HUES48 (cell line): ENCODE measurements around the gene PPP1R13L.
"Not testable (repeated sequence)": the region's sequence is repeated elsewhere in the genome, so short reads cannot be mapped to it uniquely, and the experiment has no call there.

Source experiments
- H3K27ac ChIP-seq: one replicate; pipeline ENCODE4 v1.7.0; 2013; ENCODE audit warnings: low read depth, low read length, inconsistent platforms
- H3K27me3 ChIP-seq: 2 replicates; pipeline ENCODE4 v1.6.1; 2013; ENCODE audit warnings: mild to moderate bottlenecking, low read length; ENCODE audit not compliant: control insufficient read depth, insufficient read depth
- H3K36me3 ChIP-seq: 2 replicates; pipeline ENCODE4 v1.6.1; 2013; ENCODE audit warnings: low read length; ENCODE audit not compliant: control insufficient read depth, insufficient read depth
- H3K4me1 ChIP-seq: 2 replicates; pipeline ENCODE4 v1.6.1; 2013; ENCODE audit warnings: mild to moderate bottlenecking, low read length; ENCODE audit not compliant: control insufficient read depth, insufficient read depth
- H3K4me3 ChIP-seq: 2 replicates; pipeline ENCODE4 v1.5.1; 2013; ENCODE audit warnings: mild to moderate bottlenecking, low read depth, low read length
- H3K9ac ChIP-seq: 2 replicates; pipeline ENCODE4 v1.6.1; 2013; ENCODE audit warnings: mild to moderate bottlenecking, low read depth, low read length, moderate library complexity
- H3K9me3 ChIP-seq: 2 replicates; pipeline ENCODE4 v1.6.1; 2013; ENCODE audit warnings: low read length; ENCODE audit not compliant: control insufficient read depth, insufficient read depth

Gene PPP1R13L

DNA sequence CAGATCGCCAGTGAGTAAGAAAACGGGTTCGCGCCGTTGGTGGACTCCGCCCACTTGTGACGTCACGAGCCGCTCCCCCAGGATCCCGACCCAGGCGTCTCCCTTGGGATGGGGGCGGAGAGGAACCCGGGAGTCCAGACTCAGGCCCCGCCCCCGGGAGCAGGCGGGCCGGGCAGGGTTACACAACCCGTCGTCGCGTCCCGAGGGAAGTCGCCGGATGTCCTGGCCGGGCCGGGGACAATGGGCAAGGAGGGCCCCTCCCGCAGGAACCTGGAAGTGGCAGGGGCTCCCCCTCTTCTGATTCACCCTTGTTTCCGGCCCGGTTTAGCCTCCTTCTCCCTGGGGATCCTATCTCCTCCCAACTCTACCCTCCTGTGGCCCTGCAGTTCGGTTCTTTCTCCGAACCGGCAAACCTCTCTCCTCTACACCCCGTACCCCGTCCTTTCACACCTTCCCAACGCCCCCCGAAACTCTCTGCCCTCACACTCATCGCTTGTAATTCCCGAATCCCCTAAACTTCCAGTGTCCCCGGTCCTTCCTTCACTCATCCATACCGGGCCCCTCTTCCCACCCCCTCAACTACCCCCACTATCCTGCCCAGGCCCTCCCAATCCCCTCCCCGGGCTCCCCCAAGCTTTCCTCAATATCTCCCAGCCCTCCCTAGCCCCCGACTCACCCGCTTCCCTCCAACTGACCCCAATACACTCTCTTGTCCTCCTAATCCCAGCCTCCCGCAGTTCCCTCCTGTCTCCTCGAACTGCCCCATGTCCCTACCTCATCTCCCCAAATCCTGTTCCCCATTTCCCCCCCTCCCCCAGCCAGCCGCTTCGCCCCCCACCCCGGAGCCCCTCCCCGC lies 38.8 kb upstream of the PPP1R13L start:
- Histone ChIP-seq H3K4me1 (peaks cover 17% of the 10 kb centered on the region), H3K9me3 (no peaks in the 10 kb centered on the region)

DNA sequence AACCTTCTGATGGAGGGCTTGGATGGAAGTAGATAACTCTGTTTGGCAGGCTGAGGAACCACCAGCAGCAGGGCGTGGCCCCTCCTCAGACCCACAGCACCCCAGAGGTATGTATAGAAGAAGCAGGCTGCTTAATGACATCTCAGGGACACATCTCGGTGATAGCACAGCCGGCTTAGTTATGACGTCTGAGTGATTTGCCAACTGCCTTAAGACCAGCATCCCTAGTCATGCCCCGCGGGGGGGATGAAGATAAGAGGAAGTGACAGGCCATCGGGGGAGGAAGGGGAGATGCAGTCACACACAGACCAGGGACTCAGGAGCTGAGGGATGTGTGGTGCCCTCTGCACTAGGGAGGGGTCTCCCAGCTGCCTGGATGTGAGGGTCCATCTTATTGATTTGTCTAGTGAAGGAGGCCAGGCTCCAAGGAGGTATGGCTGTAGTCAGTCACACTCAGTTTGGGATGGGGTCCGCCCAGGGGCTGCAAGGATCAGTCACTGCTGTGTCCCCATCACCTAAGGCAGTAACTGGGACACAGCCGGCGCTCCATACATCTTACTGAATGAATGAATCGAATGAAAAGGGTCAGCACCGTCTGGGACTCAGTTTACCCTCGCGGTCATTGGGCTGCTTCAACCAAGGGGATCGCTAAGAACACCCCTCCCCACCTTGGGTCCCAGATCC lies 38.1 kb upstream of the PPP1R13L start:
- H3K36me3 ChIP-seq: no peaks in the 10 kb centered on the region
- peak overlapping the region; percentile 78 for H3K27ac ChIP-seq
- peaks cover 8% of the 10 kb centered on the region for H3K27me3 ChIP-seq
- peaks cover 17% of the 10 kb centered on the region for H3K4me1 ChIP-seq
- peak overlapping the region; percentile 85 for H3K4me3 ChIP-seq
- no peaks in the 10 kb centered on the region for H3K9me3 ChIP-seq
- no peak overlapping the region for H3K9ac ChIP-seq

More for the DNA sequence above, 38.8 kb upstream of the PPP1R13L start:
- Histone ChIP-seq H3K4me3 (peak overlapping the region; percentile 85), H3K9ac (peak overlapping the region; percentile 67; the same call in 1 of the 2 replicates), H3K36me3 (no peaks in the 10 kb centered on the region), H3K27ac (peak overlapping the region; percentile 78), H3K27me3 (peaks cover 8% of the 10 kb centered on the region)

- no peak overlapping the region for H3K4me3 ChIP-seq
- H3K9ac ChIP-seq: no peak overlapping the region
Measured at GRCh38 chr19:45442408-45442777, 37.5 kb upstream of the PPP1R13L start.

GRCh38 chr19:45440873-45441654 lies 36.2 kb upstream of the PPP1R13L start:
- H3K4me3 ChIP-seq: no peak overlapping the region
- H3K9me3 ChIP-seq: no peaks in the 10 kb centered on the region
- no peak overlapping the region for H3K9ac ChIP-seq
- H3K27ac ChIP-seq: no peak overlapping the region
- H3K27me3 ChIP-seq: peaks cover 8% of the 10 kb centered on the region
- H3K4me1 ChIP-seq: peaks cover 17% of the 10 kb centered on the region
- no peaks in the 10 kb centered on the region for H3K36me3 ChIP-seq

More at GRCh38 chr19:45442408-45442777, 37.5 kb upstream of the PPP1R13L start:
- H3K27ac ChIP-seq: no peak overlapping the region
- H3K9me3 ChIP-seq: no peaks in the 10 kb centered on the region
- H3K27me3 ChIP-seq: peaks cover 8% of the 10 kb centered on the region
- H3K4me1 ChIP-seq: peaks cover 17% of the 10 kb centered on the region
- H3K36me3 ChIP-seq: no peaks in the 10 kb centered on the region

DNA sequence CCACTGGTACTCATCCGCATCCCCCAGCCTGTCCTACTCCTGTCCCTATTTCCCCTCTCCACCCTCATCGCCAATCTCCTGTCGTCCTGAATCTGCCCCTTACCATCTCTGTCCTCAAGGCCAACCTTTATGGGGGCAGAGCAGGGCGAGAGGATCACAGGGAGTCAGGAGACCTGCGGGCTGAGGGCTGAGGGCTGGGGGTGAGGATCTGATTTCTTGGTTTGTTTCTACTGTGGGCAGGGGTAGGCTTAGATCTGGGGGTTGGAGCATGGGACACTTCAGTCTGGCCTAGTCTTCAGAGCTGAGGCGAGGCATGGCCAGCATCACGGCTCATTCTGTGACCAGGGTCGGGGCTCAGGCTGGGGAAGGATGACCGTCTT lies 35.4 kb upstream of the PPP1R13L start:
- H3K36me3 ChIP-seq: no peaks in the 10 kb centered on the region
- H3K27me3 ChIP-seq: peaks cover 8% of the 10 kb centered on the region
- peaks cover 17% of the 10 kb centered on the region for H3K4me1 ChIP-seq
- H3K9me3 ChIP-seq: no peaks in the 10 kb centered on the region
- no peak overlapping the region for H3K9ac ChIP-seq
- H3K27ac ChIP-seq: no peak overlapping the region
- H3K4me3 ChIP-seq: peak overlapping the region; percentile 72

GRCh38 chr19:45439569-45440258 lies 34.8 kb upstream of the PPP1R13L start:
- Histone ChIP-seq H3K4me1 (peaks cover 15% of the 10 kb centered on the region), H3K27me3 (peaks cover 8% of the 10 kb centered on the region), H3K9ac (peak overlapping the region; percentile 62), H3K4me3 (peak overlapping the region; percentile 72), H3K36me3 (no peaks in the 10 kb centered on the region), H3K9me3 (no peaks in the 10 kb centered on the region), H3K27ac (peak overlapping the region; percentile 50)

GRCh38 chr19:45439190-45439568 lies 34.3 kb upstream of the PPP1R13L start:
- Histone ChIP-seq H3K4me1 (peaks cover 11% of the 10 kb centered on the region; the same call in 1 of the 2 replicates), H3K36me3 (no peaks in the 10 kb centered on the region), H3K27me3 (peaks cover 8% of the 10 kb centered on the region), H3K9ac (no peak overlapping the region), H3K4me3 (peak overlapping the region; percentile 72; the same call in 1 of the 2 replicates), H3K27ac (no peak overlapping the region), H3K9me3 (no peaks in the 10 kb centered on the region)

- no peak overlapping the region for H3K9ac ChIP-seq
- H3K4me3 ChIP-seq: no peak overlapping the region
- 0 out of 2 replicates have a peak, but pooled peaks cover 4% of the 10 kb centered on the region for H3K4me1 ChIP-seq
- H3K27ac ChIP-seq: no peak overlapping the region
- H3K27me3 ChIP-seq: peaks cover 4% of the 10 kb centered on the region; the same call in 1 of the 2 replicates
- no peaks in the 10 kb centered on the region for H3K36me3 ChIP-seq
- H3K9me3 ChIP-seq: no peaks in the 10 kb centered on the region
Measured at GRCh38 chr19:45437328-45437727, 32.5 kb upstream of the PPP1R13L start.

GRCh38 chr19:45432543-45432942 lies 27.7 kb upstream of the PPP1R13L start:
- not testable (repeated sequence) for H3K9ac ChIP-seq, H3K36me3 ChIP-seq, H3K4me1 ChIP-seq, H3K27me3 ChIP-seq, H3K4me3 ChIP-seq, H3K9me3 ChIP-seq, H3K27ac ChIP-seq

GRCh38 chr19:45431008-45431407 lies 26.1 kb upstream of the PPP1R13L start:
- not testable (repeated sequence) for H3K4me1 ChIP-seq, H3K4me3 ChIP-seq, H3K9me3 ChIP-seq, H3K27ac ChIP-seq, H3K36me3 ChIP-seq, H3K9ac ChIP-seq, H3K27me3 ChIP-seq
